ENCODE results near the gene PPARD. TPM values are rescaled to one million over a fixed set of nuclear protein-coding genes. Genes with fewer than 3 reads are reported as not detected.
"Not testable (repeated sequence)": the region's sequence is repeated elsewhere in the genome, so short reads cannot be mapped to it uniquely, and the experiment has no call there.

The PPARD gene
- polyA plus RNA-seq, 5 donors = 18.5 to 27.4 (median 25.0) TPM

GRCh38 chr6:35311390-35312075 lies 30.8 kb upstream of the PPARD start:
- DNase-seq = no peak

DNA sequence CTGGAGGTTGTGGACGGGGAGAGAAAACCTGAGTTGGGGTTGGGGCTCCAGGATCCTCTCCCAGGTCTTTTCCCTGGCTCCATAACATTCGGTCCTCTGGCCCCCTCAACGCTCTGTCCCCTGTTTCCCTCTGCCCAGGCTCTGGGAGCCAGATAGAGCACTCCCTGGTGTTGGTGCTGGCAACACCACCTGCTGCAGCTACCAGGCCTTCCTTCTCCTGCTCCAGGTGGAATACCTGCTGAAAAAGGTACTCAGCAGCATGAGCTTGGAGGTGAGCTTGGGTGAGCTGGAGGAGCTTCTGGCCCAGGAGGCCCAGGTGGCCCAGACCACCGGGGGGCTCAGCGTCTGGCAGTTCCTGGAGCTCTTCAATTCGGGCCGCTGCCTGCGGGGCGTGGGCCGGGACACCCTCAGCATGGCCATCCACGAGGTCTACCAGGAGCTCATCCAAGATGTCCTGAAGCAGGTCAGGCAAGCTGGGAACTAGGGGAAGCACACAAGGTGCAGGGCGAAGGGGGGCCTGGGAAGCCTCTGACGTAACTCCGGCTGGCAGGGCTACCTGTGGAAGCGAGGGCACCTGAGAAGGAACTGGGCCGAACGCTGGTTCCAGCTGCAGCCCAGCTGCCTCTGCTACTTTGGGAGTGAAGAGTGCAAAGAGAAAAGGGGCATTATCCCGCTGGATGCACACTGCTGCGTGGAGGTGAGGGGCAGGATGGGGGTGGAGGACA lies 30.1 kb upstream of the PPARD start:
- no peak for DNase-seq

DNA sequence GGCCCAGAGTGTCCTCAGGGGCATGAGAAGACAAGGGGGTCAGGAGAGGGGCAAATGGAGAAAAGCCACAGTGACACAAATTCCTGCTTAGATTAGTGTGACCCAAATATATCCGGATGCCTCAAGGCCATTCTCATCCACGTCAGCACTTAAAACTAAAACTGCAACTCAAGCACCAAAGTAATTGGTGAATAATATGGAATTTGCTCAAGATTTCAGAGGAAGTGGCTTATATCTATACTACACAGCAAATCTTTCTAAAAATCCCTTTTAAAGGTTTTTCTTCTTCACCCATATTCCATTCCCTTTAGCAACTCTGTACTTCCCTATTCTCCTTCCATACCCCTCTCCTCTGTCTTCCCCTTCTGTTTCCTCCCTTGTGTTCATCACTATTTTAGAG lies 29.6 kb upstream of the PPARD start:
- no peak for DNase-seq

GRCh38 chr6:35317483-35318195 lies 24.7 kb upstream of the PPARD start:
- DNase-seq = no peak

- DNase-seq = peak; percentile 73 to 77
Measured at GRCh38 chr6:35318196-35319171, 23.9 kb upstream of the PPARD start.

DNA sequence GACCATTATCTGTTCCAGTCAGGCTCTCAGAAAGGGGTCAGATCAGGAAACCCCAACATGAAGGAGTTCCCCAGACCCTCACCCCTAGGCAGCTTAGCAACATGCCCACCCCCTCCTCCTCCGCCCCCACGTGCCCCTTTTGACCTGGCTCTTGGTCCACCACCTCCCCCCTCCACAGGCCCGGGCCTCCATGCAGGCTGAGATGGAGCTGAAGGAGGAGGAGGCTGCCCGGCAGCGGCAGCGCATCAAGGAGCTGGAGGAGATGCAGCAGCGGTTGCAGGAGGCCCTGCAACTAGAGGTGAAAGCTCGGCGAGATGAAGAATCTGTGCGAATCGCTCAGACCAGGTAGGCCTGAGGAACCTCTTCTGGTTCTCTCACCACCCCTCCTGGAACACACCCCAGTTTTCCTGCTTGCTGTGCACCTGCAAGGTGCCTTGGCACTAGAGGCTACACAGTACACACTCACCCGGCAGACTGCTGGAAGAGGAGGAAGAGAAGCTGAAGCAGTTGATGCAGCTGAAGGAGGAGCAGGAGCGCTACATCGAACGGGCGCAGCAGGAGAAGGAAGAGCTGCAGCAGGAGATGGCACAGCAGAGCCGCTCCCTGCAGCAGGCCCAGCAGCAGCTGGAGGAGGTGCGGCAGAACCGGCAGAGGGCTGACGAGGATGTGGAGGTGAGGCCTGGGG lies 22.9 kb upstream of the PPARD start:
- no peak for DNase-seq

- no peak for DNase-seq
Measured at GRCh38 chr6:35320031-35320410, 22.3 kb upstream of the PPARD start.

DNA sequence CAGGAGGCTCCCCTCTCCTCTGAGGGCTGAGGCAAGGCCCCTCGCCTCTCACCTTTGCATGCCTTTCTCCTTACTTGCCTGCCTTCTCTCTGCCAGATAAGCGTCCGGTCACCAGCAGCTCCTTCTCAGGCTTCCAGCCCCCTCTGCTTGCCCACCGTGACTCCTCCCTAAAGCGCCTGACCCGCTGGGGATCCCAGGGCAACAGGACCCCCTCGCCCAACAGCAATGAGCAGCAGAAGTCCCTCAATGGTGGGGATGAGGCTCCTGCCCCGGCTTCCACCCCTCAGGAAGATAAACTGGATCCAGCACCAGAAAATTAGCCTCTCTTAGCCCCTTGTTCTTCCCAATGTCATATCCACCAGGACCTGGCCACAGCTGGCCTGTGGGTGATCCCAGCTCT lies 21.3 kb upstream of the PPARD start:
- no peak for DNase-seq

- DNase-seq = no peak
Measured at GRCh38 chr6:35327349-35328027, 14.9 kb upstream of the PPARD start.

- DNase-seq = no peak
Measured at GRCh38 chr6:35328108-35328723, 14.1 kb upstream of the PPARD start.

DNA sequence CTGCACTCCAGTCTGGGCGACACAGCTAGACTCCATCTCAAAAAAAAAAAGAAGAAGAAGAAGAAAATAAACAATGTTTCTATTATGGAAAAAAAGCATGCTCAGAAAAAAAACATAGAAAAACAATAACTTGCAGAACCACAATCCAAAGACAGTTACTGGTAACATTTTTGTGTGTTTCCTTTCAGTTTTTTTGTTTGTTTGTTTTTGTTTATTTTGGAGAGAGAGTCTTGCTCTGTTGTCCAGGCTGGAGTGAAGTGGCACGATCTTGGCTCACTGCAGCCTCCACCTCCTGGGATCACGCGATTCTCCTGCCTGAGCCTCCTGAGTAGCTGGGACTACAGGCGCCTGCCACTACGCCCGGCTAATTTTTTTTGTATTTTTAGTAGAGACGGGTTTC lies 13.4 kb upstream of the PPARD start:
- not testable (repeated sequence) for DNase-seq

DNA sequence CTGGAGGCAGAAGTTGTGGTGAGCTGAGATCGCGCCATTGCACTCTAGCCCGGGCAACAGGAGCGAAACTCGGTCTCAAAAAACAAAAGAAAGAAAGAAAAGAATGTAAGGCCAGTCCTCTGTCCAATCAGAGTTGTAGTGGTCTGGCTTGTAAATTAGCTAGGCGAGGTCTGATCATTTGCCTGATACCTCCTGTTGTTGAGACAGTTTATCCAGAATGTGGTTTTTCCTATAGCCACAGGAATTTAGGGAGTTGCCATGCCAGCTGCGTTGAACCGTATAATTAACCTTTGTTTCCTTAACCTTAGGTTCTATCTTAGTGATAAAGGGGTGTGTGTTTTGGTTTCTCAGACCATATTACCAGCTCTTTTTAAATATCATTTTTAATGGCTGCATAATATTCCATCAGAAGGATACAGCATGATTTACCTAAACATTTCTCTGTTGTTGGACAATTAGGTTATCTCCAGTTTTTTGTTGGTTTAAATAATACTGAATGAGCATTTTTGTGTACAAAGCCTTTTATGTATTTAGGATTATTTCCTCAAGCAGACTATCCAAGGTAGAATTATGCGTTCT lies 11.7 kb upstream of the PPARD start:
- DNase-seq = no peak

DNA sequence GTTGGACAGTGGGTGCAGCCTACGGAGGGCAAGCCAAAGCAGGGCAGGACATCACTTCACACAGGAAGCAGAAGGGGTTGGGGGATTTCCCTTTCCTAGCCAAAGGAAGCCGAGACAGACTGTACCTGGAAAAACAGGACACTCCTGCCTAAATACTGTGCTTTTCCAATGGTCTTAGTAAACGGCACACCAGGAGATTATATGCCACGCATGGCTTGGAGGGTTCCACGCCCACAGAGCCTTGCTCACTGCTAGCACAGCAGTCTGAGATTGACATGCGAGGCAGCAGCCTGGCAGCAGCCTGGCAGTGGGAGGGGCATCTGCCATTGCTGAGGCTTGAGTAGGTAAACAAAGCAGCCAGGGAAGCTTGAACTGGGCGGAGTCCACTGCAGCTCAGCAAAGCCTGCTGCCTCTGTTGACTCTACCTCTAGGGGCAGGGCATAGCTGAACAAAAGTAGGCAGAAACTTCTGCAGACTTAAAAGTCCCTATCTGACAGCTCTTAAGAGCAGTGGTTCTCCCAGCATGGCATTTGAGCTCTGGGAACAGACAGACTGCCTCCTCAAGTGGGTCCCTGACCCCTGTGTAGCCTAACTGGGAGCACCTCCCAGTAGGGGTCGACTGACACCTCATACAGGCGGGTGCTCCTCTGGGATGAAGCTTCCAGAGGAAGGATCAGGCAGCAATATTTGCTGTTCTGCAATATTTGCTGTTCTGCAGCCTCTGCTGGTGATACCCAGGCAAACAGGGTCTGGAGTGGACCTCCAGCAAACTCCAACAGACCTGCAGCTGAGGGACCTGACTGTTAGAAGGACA lies 10.1 kb upstream of the PPARD start:
- not testable (repeated sequence) for DNase-seq

- no peak for DNase-seq
Measured at GRCh38 chr6:35341557-35341956, 801 bp upstream of the PPARD start.

DNA sequence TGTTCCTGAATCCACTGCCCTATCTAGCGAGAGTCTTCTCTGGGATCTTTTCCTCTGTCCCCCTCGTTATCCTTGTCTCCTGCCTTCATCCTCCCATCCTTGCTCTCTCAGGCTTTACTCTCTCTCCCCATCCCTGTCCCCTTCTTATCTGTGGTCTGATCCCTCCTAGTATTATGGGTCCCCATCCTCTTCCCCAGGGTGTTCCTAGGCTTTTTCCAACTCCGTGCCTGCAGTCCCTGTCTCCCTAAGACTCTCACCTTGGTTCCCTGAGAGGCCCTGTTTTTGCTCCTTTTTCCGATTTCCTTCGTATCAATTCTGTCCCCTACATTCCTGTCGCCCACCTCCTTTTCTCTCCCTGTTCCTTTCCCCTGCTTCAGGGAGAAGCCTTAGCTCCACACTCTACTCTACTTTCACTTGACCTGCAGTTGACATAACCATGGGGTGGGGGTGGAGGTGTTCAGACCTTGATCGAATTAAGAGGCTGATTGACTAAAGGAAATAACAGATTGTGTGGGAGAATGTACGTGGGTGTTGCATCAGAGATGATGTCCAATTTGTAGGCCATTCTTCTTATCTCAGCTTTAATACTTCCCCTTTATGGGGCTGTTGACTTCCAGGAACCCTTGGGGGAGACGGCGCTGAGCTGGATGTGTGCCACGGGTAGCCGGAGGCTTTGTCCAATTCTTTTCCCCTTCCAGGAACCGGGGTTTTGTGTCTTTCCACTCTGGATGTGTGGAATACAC lies 905 bp downstream of the PPARD start:
- no peak for DNase-seq

DNA sequence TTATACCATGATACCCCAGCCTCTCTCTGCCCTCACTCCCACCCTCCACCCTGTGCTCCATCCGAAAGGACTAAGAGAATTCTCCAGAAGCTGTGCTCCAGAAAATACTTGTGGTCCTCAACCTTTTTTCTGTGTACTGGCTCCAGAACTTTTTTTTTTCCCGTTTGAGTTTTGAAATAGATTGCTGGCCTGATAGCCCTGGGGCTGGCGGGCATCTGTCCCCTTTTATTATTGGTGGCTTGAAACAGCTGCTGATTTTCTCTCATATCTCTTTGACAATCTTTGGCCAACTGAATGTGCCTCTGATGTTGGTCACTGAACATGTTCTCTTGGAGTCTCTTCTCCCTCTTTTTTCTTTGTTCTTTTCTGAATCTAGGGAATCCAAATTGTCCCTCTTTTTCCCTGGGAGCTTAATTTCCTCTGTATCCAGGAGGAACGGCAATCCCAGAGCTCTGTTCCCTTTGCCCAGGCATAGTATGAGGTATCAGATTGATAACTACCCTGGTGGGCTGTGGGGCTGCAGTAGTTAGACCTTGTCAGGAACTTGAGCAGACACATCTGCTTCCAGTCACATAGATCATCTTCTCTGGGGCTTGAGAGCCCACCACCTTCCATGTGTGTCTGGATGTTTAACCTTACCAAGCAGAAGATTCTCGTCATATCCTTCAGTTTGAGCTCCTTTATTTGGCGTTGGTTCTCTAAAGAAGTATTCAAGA lies 1.6 kb downstream of the PPARD start:
- DNase-seq = no peak

- no peak for DNase-seq
Measured at GRCh38 chr6:35351422-35351821, 9.1 kb downstream of the PPARD start.
